Esophagus muscularis mucosa (tissue), 3 donors: Measurements from ENCODE around the gene CALCOCO1.

Source experiments
- POLR2A ChIP-seq: fragments of 450-650 bp; IDR thresholded peaks from one replicate; pipeline ENCODE4 v1.6.1; 2017; ENCODE audit warnings: antibody characterized with exemption, moderate library complexity, mild to moderate bottlenecking, low read depth
- POLR2AphosphoS5 ChIP-seq, 2 donors: sonication (generic); formaldehyde crosslinking; IDR thresholded peaks; one replicate each; pipeline ENCODE4 v1.6.1; 2017; ENCODE audit warnings: antibody characterized with exemption in 2 of 2
- TF ChIP-seq, protein P1 (sequence below), 3 experiments: fragments of 200-600 bp in 2 of 3; fragments of 450-650 bp in 1 of 3; sonication (generic) in 2 of 3; IDR thresholded peaks; one replicate each; pipeline ENCODE4 v1.5.1; 2017 to 2019; ENCODE audit warnings: antibody characterized with exemption in 3 of 3, mild to moderate bottlenecking in 2 of 3, moderate library complexity in 1 of 3

DNA sequence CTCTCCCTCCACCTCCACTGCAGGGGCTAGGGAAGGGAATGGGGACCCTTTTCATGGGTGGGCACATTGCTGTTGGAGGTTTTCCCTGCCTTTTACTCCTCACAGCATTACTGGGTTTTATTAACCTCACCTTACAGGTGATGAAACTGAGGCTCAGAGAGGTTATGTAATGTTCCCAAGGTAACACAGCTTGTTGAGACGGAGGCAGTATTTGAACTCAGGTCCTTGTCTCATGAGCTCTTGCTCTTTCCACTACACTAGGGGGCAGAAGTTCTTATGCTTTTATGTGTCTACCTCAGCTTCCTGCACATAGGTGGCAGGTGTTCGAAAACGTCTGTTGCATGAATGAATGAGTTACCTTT lies 12.9 kb upstream of the CALCOCO1 start:
- TF ChIP-seq, protein P1, sequence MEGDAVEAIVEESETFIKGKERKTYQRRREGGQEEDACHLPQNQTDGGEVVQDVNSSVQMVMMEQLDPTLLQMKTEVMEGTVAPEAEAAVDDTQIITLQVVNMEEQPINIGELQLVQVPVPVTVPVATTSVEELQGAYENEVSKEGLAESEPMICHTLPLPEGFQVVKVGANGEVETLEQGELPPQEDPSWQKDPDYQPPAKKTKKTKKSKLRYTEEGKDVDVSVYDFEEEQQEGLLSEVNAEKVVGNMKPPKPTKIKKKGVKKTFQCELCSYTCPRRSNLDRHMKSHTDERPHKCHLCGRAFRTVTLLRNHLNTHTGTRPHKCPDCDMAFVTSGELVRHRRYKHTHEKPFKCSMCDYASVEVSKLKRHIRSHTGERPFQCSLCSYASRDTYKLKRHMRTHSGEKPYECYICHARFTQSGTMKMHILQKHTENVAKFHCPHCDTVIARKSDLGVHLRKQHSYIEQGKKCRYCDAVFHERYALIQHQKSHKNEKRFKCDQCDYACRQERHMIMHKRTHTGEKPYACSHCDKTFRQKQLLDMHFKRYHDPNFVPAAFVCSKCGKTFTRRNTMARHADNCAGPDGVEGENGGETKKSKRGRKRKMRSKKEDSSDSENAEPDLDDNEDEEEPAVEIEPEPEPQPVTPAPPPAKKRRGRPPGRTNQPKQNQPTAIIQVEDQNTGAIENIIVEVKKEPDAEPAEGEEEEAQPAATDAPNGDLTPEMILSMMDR (IDR thresholded peaks at IDR 0.05), result no peak
- TF ChIP-seq POLR2A (no peak), POLR2AphosphoS5 (IDR thresholded peaks at IDR 0.05) (no peak)
